HG02884 (cell line): Measurements from ENCODE around the gene TEP1.
"Not testable (repeated sequence)": the region's sequence is repeated elsewhere in the genome, so short reads cannot be mapped to it uniquely, and the experiment has no call there.

Source experiments
- ATAC-seq: cut with Tn5 transposase; IDR thresholded peaks from one replicate; pipeline ENCODE4 v1.9.1; 2021; ENCODE audit warnings: mild to moderate bottlenecking, moderate library complexity; ENCODE audit not compliant: unreplicated experiment

TEP1 gene

GRCh38 chr14:20345366-20345765 is 67.9 kb downstream of the TEP1 start:
- no peak for ATAC-seq

GRCh38 chr14:20343862-20344220 is 69.5 kb downstream of the TEP1 start:
- ATAC-seq, result no peak

DNA sequence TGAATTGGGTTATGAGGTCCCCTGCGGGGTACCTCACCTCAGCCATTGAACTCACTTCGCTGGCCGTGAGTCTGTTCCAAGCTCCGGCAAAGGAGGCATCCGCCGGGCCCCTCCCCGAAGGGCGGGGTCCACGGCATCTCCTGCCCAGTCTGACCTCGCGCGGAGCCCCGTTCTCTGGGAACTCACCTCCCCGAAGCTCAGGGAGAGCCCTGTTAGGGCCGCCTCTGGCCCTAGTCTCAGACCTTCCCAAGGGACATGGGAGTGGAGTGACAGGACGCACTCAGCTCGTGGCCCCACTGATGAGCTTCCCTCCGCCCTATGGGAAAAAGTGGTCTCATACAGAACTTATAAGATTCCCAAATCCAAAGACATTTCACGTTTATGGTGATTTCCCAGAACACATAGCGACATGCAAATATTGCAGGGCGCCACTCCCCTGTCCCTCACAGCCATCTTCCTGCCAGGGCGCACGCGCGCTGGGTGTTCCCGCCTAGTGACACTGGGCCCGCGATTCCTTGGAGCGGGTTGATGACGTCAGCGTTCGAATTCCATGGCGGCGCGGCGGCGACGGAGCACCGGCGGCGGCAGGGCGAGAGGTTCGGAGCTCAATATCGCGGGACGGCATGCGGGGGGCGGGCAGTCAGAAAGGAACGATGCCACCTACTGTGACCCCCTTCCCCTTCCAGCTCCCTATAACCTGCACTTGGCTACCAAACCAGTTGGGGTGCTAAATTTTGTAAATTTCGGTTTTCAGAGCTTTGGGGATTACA is 70.0 kb downstream of the TEP1 start, which contains the start of gene PARP2:
Gene PARP2, plus strand, starts transcription at position 544 of the 770 bp plus-strand sequence. Its CDS starts 7 bp downstream, at position 551.
- ATAC-seq, result peak; percentile 94

- ATAC-seq, result no peak
Measured at GRCh38 chr14:20341646-20342045, 71.7 kb downstream of the TEP1 start.

GRCh38 chr14:20341032-20341431 is 72.3 kb downstream of the TEP1 start:
- not testable (repeated sequence) for ATAC-seq

DNA sequence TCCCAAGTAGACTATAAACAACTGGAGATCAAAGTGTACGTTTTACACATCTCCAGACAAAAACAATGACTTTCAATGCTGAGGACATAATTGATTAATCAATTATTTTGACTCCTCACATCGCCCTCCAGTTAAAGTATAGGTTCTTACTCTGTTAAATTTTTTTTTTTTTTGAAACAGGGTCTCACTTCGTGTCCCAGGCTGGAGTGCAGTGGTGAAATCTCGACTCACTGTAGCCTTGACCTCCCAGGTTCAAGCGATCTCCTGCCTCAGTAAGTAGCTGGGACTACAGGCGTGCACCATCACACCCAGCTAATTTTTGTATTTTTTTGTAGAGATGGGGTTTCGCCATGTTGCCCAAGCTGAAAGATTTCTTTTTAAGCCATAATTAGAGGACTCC is 79.3 kb downstream of the TEP1 start:
- ATAC-seq, result no peak

DNA sequence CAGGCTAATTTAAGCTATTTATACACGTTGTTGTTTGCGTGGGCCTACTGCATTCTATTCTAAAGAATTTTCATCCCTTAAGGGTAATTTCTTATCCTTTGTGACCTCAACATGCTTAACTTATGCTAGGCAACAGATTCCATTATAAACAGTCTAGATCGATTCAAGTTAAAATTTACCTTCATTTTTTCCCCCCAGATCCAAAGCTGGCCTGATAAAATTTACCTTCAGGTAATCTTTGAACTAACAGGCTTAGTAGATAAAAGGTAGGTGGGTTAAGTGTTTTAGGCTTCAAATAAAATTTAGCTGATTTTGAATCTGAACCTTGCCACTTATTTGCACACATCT is 79.8 kb downstream of the TEP1 start:
- peak; percentile 19 for ATAC-seq

DNA sequence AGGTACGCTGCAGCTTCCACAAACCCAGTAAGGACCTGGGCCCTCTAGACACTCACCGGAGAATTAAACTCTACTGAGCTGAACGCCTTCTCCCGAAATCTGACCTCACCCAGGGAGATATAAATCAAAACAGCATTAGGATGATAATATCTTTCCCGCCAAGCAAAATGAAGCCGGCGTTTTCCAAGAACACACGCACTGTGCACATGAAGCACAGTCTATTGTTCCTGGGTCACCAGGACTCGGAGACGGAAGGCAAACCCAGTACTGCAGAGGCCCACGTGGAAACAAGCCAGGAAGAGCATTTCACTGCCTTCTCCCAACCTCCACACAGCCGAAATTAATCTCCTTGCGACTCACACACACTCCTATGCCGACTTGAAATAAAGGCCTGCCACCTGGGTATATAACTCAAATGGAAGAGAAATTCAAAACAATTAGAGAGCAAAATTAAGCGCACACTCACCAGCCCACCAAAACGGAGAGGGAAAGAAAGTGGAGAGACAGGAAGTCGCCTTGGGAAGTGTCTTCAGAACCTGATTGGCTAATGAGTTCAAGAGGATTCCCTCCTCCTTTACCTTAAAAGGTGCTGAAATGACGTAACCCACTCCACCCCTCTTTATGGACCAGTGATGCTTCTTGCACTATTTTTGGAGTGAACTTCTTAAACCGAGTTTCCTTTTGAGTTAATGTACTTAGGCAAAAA is 80.4 kb downstream of the TEP1 start, which contains the start of gene CCNB1IP1:
Gene CCNB1IP1, minus strand, starts transcription at position 492 of the 706 bp plus-strand sequence. CDS start 16,756 bp downstream, outside the sequence.
- ATAC-seq, result peak; percentile 98

GRCh38 chr14:20332431-20332787 is 80.9 kb downstream of the TEP1 start:
- no peak for ATAC-seq

DNA sequence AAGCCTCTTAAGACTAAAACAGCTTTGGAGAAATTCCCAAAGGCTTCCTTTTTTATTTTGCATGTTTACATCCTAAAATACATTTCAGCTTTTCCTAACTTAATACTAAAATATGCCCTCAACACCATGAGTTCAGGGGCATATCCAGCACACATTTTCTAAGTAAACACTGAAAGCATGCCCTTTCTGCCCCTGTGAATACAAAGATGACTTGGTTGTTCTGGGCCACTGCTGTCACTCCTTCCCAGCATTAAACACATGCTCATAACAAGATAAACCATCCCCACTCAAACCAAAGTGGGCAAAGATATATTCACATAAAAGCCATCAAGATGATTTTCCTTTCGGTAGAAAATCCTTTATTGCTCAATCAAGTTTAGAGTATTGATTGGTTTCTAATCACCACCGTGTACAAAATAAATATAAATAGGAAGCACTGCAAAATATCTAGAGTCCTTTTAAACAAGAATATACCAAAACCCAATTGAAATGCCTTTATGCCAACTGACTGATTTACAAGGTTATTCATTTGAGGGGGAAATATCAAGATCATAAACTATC is 82.2 kb downstream of the TEP1 start:
- ATAC-seq, result no peak

DNA sequence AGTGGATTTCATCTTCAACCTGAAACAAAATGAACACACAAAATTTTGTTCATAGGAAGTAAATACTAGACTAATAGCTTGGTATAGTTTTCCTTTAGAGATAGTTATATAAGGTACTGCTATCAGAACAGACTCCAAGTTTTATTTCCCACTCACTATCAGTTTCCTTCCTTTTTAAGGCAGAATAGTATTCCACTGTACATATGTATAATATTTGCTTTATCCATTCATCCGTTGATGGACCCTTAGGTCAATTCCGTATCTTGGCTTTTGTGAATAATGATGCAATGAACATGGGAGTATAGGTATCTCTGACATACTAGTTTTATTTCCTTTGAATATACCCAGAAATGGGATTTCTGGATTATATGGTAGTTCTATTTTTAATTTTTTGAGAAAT is 83.9 kb downstream of the TEP1 start:
- no peak for ATAC-seq

DNA sequence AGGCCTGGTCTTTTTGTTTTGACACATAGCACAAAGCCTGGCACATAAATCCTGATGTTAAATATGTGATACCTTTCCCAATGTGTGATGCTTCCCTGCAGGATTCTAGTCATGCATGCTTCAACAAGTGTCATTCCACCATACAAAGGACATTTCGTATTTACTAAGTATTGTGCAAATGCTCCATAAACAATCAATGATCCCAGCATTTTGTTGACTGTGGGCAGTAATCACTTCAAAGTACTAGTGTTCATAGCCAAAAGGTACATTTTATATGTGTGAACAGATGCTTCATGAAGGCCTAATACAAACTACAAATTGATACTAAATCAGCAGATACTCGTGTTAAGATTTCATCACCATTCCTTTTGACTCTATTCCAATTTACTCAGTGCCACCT is 84.6 kb downstream of the TEP1 start:
- no peak for ATAC-seq

DNA sequence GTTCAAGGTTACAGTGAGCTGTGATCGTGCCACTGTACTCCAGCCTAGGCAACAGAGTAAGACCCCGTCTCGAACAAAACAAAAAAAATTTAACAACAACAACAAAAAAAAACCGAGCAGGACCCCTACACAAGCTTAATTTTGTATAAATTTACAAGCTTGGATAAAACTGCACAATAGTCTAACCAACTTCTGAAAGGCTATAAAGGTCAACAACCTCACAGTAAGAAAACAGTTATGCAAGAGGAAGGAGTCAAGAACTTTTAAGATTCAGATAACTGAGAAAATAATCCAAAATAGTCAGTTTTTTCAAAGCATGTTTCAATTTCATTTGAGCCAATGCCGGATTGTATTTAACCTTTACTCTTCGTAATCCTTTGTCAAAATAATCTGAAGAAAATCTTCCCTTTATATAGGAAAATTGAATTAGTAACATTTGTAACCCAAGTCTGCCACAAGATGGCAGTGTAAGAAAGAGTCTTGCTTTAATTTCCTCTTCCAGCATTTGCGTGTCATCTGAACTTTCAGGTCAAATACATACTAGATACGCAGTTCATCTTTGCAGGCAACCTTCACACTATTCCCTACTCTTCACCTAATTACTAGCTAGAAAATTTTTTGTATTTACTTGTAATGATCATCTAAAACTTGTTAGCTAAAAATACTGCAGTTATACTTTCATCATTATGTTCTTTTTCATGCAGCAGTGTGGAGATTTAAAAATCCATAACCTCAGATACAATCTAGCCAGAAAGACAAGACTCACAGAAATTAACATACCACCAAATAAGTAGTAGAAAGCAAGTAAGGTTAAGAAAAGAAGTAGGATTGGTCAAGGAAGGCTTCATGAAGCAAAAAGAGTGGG is 86.1 kb downstream of the TEP1 start:
- no peak for ATAC-seq

DNA sequence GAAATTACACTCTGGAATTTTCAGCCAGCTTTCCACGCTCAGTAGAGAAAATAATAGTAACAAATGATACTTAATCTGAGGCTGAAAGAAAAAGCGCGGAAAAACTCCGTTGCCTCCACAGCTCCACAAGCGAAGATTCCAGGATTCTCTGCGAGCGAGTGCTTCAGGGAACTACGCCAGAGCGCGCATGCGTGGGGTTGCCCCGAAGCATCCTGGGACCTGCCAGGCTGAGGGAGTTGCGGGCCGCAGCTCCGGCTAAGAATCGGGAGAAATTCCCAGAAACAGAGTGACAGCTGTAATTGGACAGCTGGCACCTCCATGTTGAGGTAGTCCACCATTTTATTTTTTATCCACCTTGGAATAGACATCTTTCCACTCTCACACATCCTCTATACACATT is 95.6 kb downstream of the TEP1 start:
- ATAC-seq, result no peak
